ENCODE data around the gene DNAJB8. TPM values are rescaled to one million over a fixed set of nuclear protein-coding genes. Genes with fewer than 3 reads are reported as not detected.

The DNAJB8 gene
- polyA plus RNA-seq (ENCODE audit: insufficient read length in 4 of 4), result not detected

DNA sequence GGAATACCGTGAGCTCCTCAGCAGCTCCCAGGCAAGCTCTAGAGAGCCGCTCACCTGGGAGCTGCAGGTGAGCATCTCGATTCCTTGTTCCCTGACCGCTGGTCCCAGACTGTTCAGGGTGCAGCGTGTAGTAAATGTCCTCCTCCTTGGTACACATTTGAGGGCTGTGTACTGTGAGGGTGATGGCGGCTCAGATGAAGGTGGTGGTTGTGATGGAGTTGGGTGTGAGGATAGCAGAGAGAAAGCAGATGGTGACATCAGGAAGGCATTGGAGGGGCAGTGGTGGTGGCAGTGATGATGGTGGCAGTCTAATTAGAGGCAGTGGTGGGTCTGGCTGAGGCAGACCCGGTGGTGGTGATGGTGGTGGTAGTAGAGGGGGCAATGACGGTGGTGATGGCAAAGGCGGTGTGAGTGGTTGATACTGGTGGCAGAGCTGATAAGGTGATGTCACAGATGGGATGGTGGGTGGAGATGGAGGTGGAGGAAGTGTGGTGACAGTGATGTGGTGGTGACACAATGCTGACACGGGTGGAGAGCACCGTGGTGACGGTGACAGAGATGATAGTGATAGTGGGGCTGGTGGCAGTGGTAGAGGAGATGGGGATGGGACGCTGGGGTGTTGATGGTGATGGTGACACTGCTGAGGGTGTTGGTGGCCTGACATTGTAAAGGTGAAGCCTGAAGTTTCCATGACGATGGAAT lies at the start of gene DNAJB8:
Gene DNAJB8 (minus strand): TSS at position 51 of the 702 bp plus-strand sequence. CDS start 3,645 bp downstream, outside the sequence.
- no peak for DNase-seq (ENCODE audit: low read depth in 4 of 4, low spot score in 3 of 4)

DNA sequence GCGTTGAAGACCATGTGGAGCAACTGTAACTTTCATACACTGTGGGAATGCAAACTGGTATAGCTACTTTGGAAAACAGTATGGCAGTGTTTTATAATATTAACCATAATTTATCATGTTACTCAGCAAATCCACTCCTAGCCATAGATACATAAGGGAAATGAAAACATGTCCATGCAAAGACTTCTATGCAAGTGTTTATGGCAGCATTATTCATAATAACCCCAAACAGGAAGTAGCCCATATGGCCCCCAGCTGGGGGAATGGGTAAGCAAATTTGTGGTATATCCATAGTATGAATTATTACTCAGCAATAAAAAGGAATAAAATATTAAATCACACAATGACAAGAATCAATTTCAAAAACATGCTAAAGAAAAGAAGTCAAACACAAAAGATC lies 49.3 kb upstream of the DNAJB8 start:
- no peak for DNase-seq (ENCODE audit: low read depth in 4 of 4, low spot score in 3 of 4)

DNA sequence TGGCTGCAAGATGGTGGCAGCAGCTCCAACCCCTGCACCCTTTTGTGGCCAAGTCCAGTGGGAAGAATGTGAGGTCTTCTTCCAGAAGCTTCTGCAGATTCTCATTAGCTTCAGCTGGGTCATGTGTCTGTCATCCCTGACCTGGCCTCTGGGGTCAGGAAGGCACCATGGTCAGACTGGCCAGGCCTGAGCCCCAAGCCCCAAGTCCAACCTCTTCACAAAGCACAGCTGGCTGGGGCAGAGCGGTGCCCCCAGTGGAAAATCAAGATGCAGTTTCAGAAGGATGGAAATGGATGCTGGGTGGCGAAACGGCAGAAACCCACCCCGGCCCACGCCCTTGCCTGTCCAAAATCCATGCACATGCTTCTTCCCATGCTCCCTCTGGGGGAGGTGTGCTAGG lies 42.2 kb upstream of the DNAJB8 start:
- DNase-seq (ENCODE audit: low read depth in 4 of 4, low spot score in 3 of 4), result no peak

DNA sequence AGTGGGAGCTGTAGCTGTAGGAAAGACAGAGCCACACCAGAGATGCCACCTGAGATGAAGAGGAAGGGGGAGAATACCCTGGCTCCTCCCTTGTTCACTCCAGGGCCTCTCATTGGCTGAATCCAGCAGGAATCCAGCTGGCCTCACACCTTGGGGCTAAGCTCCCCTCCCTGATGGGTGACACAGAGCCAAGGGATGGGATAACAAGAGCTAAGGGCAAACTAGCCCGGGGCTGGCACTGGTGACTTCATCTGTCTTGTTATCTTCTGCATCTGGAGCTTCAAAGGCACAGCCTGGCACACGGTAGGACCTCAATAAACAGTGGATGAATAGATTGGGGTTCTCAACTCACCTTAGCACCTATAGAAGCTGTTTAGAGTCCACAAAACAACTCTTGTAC lies 40.1 kb upstream of the DNAJB8 start:
- no peak for DNase-seq (ENCODE audit: low read depth in 4 of 4, low spot score in 3 of 4)

DNA sequence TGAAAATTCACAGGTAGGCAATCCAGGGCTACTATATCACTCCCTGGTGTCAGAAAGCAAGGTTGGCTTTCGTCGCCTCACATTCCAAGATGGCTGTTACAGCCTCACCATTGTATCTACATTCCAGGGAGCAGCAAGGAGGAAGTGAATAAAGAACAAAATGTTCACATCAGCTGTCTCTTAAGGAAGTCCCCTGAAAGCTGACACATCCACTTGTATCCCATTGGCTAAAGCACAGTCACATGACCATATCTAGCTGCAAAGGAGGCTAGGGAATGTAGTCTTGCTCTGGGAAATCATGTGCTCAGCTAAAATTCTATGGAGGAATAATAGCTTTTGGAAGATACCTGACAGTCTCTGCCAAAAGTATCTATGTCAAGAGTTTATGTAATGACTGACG lies 39.1 kb upstream of the DNAJB8 start:
- no peak for DNase-seq (ENCODE audit: low read depth in 4 of 4, low spot score in 3 of 4)

DNA sequence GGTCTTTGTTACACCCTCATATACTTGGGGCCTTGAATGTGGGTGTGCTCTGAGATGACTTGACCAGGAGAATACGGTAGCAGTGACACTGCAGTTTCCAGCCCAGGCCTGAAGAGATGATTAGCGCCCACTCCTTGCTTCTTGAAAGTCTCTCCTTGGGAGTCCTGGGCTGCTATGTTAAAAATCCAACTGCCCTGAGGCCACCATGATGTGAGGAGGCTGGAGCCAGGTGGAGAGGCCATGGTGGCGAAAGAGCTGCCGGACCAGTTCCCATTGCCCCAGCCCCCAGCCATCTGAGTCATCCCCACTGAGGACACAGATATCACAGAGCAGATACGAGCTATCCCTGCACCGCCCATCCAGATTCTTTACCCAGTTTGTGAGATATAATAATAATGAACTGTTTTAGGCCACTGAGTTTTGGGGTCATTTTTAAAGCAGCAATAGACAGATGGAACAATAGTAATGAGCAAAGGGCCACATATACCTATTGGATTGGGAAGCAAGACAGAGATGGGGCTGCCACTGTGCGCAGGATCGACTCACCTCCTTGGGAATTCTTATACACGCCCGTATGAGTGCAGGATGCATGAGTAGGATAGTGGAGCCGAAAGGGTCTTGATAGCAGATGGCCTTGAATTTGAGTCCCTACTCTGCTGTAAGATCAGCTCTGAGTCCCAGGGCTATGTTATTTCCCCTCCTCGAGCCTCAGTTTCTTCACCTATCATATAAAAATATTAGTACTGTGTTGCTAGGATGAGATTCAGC lies 38.5 kb upstream of the DNAJB8 start:
- DNase-seq (ENCODE audit: low read depth in 4 of 4, low spot score in 3 of 4), result no peak

DNA sequence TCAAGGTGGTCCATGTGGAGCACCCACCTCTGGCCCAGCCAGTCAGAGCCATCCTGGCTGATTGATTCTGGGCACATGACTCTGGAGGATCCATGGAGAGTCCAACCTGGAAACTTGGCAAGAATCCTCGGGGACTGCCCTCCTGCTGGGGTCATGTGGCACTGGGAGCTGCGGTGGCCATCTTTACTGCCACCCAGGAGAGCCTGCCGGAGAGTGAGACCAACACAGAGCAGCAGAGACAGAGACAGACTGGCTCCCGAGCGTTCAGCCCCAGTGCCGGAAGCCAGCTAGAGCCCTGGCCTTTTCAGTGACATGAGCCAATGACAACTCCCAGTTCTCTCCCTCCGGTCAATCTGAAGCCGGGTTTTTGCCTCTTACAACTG lies 37.8 kb upstream of the DNAJB8 start:
- DNase-seq (ENCODE audit: low read depth in 4 of 4, low spot score in 3 of 4), result no peak

DNA sequence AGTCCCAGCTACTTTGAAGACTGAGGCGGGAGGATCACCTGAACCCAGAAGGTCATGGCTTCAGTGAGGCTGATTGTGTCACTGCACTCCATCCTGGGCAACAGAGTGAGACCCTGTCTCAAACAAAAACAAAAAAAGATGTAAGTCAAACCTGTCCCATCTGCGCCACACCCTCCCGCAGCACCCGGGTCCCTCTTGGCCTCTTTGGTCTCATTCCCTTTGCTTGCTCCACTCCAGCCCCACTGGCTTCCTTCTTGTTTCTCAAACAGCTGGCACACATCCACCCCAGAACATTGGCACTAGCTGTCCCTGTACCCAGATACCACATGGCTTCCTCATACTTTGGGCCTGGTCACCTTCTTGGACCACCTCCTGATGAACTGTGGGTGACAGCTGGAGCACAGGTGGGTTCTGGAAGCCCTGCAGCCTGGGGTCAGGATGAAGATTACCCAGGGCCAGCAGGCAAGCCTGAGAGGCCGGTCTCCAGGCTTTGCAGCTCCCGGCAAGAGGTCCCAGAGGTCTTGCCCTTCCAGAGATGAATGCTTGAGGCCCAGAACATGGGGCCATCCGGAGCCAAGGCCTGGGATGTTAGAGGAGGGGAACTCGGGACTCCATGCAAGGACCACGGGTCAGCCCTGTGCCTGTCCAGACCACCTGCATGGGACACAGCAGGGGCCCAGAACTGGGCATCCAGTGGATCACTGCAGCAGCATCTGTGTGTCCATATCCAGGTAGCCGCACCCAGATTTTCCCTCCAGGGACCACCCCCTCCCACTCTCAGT lies 37.3 kb upstream of the DNAJB8 start:
- no peak for DNase-seq (ENCODE audit: low read depth in 4 of 4, low spot score in 3 of 4)

DNA sequence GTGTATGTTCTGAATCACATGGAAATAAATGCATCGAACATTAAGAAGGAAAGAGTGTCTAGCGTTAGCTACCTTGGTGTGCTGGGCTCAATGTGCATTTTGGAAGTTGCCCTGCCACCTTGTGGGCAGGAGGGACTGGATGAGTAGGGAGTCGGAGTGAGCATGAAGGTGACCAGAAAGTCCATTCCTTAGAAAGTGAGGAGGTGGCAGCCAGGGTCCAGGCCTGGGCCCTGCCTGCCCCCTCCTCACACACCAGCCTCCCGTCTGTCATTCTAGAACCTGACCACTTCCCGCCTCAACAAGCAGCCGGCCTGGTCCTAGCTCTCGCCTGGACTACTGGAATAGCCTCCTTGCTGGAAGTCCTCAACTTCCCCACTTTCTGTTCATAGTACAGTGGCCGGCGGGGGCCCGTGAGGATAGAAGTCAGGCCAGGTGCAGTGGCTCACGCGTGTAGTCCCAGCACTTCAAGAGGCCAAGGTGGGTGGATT lies 36.5 kb upstream of the DNAJB8 start:
- DNase-seq (ENCODE audit: low read depth in 4 of 4, low spot score in 3 of 4), result no peak

DNA sequence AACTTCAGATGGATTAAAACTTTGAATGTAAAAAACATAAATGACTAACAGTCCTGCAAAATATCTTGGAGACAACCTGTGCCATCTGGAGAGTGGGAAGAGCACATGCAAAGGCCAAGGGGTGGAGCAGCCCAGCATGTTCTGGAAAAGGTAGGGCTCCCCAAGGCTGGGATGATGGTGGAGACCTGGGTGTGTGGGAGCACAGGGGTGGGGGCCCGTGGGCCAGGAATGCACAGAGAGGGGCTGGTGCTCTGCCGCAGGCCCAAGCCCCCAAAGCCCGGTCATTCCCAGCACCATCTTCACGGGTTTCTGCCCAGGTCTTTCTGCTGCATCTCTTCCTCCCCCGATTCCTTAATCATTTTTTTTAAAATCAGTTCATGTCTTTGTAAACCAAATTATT lies 36.0 kb upstream of the DNAJB8 start:
- DNase-seq (ENCODE audit: low read depth in 4 of 4, low spot score in 3 of 4), result no peak

DNA sequence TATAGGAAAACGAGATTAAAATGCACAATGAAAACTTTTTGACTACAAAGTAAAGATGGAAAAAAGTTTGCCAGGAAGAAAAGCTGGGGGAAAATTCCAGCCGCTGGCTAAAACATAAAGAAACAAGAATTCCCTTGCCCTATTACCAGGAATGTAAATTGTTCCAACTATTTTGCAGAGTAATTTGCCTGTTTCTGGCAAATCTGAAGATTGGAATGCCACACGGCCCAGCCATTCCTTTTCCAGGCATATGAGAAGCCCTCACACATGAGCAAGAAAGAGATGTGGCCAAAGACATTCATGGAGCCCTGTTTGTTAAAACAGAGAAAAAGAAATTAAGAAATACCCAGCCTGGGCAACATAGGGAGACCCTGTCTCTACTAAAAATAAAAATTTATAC lies 34.7 kb upstream of the DNAJB8 start:
- DNase-seq (ENCODE audit: low read depth in 4 of 4, low spot score in 3 of 4), result no peak

DNA sequence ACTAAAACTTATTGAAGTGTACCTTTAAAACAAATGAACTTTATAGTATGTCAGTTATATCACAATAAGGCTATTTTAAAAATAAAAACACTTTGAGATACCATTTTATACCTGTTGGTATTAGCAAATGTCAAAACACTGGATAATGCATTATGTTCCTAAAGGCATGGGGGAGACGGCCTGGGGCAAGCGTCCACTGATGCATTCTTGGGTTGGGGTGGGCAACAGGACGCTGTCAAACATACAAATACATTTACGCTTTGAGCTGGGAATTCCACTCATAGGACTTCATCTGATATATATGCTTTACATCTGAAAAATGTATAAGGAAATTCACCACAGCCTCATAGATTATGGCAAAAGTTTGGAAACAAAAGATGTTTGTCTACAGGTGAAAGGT lies 33.9 kb upstream of the DNAJB8 start:
- DNase-seq (ENCODE audit: low read depth in 4 of 4, low spot score in 3 of 4), result no peak

DNA sequence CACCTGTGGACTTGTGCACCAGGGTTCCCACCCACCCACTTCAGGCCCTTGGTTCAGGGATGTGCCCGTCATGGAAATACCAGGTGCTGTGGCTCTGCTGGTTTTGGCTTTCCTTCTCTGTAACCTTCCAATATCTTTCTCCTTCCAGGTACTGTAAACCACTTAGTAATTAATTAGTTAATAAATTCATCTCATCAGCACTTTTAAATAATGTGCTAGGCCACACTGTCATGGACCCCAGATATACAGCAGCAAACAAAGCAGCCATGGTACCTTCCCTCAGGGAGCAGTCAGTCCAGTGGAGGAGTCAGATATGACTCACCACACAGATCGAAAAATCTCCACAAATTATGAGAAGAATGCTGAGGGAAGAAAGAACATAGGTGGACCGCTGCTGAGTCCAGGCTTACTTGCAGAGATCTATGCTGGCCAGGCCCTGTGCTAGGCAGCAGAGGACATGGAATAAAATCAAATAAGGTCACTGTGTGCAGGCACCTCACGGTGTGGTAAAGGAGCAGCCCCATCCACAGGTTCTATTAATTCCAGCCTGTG lies 33.1 kb upstream of the DNAJB8 start:
- DNase-seq (ENCODE audit: low read depth in 4 of 4, low spot score in 3 of 4), result no peak

DNA sequence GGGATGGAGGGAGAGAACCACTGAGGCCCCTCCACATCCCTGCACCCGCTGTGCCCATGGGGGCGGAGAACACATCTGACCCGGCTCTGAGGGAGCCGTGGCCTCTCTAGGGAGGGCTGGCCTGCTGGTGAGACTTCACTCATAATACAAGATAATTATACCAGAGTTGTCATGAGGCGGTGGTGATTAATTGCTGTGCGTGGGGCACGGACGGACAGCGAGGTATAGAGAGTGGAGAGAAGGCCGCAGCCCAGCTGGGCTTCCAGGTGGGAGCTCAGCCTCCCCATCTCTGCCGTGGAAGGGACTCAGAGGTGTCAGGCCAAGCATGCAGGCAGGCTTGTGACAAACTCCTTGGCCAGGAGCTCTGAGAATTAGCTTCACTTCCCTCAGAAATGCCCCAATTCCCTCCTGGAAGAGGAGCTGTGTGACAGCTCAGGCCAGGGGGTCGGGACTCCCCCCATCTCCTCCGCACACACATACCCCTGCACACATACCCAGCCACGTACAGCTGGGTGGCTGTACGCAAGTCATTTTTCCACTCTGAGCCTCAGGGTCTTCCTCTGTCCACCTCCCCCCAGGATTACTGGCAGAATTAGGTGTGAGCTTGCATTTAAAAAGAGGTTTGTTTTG lies 32.3 kb upstream of the DNAJB8 start:
- no peak for DNase-seq (ENCODE audit: low read depth in 4 of 4, low spot score in 3 of 4)

DNA sequence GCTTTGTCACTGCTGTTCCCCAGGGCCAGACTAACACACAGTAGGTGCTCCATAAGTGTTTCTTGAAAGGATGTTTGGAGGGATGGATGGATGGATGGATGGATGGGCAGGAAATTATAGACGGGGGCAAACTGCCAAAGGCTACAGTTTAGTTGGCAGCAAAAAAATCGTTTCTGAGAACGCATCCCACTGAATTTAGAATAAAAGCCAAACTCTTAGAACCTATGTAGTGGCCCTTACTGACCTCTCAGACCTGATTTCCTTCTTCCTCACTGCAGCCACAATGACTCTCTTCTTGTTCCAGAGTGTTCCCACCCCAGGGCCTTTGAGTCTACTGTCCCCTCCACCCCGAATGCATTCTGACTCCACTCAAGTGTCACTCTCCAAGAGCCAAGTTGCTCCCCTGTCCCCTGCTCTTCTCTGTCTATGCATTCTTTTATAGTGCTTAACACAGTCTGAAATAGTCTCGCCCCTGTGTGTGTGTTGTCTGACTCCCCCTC lies 31.5 kb upstream of the DNAJB8 start:
- DNase-seq (ENCODE audit: low read depth in 4 of 4, low spot score in 3 of 4), result no peak

DNA sequence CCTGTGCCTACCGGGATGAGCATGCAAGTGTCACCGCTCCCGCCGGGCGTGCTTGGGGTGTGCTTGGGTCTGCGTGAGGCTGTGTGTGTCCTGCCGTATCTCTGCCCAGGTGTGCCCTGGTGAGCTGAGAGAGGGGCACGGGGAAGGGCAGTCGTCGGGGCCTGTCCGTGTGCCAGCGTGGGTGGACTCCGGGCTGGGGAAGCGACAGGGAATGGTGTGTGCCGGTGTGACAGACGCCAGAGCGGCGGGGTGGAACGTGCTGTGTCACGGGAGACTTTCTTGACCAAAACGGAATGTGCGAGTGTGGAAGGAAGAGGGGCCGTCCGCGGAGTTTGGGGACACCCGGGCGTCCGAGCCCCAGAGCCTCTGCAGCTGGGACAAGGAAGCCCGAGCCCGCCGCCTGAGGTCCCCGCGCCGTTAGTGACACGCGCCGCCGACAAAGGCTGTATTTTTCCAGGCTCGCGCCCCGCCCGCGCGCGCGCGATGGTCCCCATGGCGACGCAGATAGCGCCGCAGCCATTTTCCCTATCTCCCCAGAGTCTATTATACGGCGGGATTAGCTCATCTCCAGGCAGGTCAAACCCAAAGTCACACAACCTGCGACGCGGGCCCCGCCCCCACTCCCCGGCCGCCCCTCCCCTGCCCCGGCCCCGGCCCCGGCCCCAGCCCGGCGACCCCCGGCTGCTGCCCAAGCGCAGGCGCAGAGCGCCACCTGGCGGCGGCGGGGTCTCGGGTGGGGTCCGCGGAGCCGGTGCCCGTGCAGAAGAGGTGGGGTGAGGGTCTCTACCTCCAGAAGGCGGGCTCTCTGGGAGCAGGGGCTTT lies 30.8 kb upstream of the DNAJB8 start:
- DNase-seq (ENCODE audit: low read depth in 4 of 4, low spot score in 3 of 4), result no peak

DNA sequence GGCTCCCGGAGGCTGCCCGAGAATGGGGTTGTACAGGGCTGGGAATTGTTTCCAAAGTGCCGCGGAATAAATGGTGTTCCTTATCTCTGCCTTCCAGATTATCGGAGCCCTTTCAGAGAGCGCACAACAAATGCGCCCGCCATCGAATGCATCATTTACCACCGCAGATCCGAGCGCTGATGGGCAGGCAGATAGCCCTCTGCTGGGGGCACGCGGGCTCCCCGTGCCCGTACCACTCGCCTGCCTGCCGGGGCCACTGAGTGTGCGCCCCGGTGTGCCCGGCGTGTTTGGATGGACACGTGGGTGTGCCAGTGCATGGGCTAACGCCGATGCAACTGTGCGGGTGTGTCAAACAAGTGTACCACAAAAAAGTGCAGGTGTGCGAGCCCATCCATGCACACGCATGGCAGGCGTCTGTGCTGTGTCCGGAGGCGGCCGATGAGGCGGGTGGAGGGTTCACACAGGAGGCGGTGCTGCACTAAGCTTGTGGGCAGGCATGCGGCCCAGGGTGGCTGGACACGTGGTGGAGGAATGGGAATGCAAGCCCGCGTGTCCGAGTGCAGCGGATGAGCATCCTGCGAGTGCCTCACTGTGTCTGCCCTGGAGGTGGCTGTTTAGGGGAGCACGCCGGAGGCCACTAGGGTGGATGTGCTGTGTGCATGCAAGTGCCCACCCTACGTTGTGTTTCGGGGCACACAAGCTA lies 30.1 kb upstream of the DNAJB8 start:
- no peak for DNase-seq (ENCODE audit: low read depth in 4 of 4, low spot score in 3 of 4)

DNA sequence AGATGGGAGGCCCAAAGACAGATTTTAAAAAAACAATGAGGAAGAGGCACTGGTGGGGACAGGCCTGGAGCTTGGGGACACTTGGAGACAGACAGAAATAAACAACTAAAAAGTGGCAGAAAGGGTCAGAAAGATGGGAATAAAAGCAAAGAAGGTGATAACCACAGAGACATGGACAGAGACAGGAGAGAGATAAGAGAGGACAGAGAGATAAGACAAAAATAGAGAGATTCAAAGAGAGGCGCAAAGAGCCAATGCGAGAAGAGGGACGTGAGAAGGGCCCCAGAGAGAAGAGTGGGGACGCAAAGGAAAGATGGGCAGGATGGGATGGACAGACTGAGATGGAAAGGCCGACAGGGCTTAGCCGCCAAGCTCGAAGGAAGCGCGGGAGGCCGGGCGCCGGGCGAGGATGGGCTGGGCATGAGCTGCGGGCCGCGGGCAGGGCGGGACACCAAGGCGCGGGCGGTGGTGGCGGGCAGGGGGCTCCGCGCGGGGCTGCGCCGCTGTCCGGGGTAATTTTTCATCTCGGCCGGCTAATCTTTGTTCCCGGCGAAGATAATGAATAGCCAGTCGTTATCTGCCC lies 29.4 kb upstream of the DNAJB8 start:
- DNase-seq (ENCODE audit: low read depth in 4 of 4, low spot score in 3 of 4), result no peak
